GM21576 (cell line): ENCODE results near the gene NHLRC4.

ENCODE experiments used
- ATAC-seq: cut with Tn5 transposase; IDR thresholded peaks from one replicate; pipeline ENCODE4 v1.9.1; 2021; ENCODE audit warnings: mild to moderate bottlenecking, moderate library complexity; ENCODE audit not compliant: unreplicated experiment

NHLRC4 gene

DNA sequence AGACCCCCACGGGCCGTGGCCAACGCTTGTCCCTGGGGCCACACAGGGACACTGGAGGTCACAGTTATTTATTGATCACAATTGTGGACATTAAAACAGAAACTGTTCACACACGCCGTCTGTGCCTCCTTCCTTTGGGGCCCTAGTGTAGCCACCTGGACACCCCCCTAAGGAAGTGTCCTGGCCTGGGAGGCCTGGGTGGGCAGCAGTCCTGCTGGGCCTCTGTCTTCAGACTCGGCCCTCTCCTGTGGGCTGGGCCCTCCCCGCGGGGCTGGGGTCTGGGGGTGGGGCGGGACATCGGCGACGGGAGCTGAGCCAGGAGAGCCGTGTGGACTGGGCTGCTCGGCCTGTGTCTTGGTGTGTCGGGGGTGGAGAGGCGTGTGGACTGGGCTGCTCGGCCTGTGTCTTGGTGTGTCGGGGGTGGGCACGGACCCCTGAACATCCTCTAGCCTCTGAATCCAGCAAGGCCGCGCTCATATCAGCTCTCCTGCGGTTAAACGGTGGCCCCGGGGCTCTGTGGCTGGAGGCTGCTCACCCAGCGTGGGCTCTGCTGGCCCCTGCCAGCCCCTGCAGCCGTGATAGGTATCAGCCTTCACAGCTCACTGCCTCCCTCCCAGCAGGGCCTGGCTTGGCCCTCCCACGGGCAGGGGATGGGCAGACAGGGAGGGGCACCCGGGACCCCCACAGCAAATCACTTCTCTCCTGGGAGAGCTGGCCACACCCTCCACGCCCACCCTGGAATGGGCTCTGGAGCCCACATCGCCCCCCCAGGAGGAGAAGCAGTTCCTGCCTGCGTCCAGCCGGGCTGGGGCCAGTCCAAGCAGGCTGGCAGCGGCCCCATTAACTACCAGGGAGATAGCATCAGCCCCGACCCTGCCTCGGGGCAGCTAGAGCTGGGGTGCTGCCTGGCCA, 1.1 kb upstream of the NHLRC4 start:
- no peak for ATAC-seq

DNA sequence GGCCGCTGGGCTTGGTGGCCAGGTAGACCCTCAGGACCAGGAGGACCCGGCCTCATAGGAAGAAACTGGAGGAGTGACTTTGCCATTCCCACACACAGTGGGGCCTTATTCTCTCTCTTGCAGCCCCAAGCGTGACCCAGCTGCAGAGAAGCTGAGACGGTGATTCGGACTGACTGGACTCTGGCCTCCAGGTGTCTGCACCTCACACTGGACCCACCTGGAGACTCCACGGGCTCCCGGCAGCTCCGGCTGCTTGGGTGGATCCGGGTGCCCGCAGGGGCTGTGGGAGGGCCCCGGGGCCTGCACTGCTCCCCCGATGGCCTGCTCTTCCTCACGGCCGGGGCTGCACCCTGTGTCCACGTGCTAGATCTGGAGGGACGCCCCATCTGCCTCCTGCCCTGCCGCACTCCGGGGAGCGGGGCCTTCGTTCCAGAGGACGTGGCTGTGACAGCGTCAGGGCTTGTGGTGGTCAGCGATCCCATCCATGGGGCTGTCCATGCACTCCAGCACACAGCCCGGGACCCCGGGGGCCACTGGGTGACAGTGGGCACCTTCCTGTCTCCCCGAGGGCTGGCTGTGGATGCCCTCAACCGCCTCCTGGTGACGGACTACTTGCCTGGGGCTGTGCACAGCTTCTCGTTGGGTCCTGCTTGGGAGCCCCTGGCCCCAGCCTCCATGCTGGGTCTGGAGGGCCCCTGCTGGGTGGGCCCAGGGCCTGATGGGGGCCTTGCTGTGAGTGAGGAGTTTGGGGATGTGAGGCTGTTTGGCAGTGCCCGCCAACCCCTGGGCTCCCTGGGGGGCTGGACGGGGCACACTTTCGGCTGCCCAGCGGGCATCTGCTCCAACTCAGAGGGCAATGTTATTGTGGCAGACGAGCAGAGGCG, 810 bp downstream of the NHLRC4 start:
- ATAC-seq, result no peak

DNA sequence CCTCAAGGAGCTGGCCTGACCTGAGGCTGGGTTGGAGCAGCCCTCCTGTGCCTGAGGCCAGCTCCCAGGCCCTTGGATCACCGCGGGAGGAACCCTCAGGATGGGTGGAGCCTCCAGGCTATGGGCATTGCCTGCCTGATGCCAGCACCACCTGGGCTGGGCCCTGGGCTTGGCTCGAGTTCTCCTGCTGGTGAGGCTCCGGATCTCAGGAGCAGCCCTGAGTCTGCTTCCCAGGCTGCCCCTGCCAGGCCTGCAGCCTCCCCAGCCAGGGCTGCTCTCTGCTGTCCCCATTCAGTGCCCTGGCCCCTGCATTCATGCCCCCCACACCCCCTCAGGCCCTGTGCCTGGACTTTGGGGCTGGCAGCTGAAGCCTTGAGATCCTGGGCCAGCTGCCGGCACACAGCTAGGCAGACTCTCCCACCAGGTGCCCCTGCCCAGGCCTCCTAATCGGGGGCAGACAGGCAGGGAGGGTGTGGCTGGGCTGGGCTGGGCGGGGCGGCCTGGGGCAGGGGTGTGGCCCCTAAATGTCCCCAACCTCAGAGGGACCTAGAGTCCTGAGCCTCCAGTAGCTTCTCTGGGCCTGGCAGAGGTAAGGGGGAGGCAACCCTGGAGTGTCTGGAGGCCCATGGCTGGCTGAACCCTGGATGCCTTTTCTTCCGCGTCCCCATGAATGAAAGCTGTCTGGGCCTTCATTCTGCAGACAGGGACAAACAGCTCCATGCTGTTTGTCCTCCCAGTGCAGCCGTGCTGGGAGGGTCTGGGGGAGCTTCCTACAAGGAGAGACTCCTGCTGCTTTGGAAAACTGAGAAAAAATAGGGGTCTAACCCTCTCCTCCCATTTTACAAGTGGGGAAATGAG, 1.8 kb downstream of the NHLRC4 start:
- ATAC-seq, result no peak

DNA sequence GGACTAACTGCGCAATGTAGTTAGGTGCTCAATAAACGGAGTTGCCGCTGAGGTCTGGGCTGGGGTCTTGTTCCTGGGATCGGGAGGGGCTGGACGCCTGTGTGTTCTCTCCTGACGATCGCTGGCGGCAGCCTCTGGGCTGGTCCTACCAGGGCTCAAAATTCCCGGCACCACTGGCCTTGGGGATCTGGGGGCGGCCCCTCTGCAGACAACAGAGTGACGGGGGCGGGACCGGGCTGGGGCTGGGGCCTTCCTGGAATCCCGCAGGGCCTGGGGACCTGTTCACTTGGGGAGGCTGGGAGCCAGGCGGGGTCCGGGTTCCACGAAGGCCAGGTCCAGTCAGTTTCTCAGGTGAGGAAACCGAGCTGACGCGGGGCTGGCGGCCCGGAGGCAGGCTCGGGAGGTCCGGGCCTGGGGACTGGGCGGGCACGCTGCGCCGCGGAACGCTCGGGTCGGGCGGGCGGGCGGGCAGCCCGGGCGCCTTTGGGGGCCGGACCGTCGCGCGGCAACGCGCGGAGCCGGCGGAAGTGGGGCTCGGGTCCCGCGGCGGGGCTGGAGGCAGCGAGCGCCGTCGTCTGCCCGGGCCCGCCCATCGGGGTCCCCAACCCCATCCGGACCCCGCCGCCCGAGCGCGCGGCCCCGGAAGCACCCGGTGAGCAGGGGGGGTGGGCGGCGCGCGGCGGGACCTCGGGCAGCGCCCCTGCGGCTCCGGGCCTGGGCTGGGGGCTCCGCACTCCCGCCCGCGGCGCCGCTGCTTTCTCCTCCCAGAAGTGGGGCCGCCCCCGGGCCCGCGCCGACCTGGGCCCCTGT, 2.8 kb downstream of the NHLRC4 start, which contains the start of gene PIGQ:
PIGQ (plus strand) TSS at position 524 of the 810 bp plus-strand sequence. CDS start 4,107 bp downstream, outside the sequence.
- ATAC-seq, result no peak

DNA sequence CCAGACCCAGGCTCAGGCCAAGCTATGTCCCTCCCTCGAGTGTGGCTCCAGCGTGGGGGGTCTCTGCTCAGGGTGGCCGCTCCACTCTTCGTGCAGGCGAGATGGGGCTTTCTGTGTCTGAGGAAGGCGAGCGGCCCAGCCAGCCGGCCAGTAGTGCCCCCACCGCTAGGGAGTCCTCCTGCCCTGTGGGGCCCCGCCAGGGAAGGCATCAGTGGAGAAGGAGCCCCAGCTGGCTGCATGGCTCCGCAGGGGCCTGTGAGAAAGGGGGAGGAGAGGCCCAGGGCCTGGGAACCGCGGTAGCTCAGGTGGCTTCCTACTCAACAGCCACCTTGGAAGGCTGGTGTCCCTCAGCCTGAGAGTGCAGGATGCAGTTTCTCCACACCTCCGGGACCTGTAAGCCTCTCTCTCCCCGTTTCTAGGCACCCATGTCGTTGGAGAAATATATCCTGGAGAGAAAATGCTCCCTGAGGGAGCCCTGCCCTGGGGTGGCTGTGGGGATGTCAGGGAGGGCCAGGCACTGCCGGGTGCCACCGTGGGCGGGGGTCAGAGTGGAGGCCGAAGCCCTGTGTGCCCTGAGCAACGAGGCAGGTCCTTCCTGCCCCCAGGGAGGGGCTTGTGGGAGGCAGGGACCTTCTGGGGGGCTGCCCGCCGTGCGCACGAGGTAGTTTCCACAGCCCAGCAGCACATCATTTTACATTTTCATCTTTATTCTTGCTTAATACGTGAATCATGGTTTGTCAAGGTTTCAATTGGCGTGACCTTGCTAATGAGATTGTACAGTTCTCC, 6.3 kb downstream of the NHLRC4 start:
- no peak for ATAC-seq

DNA sequence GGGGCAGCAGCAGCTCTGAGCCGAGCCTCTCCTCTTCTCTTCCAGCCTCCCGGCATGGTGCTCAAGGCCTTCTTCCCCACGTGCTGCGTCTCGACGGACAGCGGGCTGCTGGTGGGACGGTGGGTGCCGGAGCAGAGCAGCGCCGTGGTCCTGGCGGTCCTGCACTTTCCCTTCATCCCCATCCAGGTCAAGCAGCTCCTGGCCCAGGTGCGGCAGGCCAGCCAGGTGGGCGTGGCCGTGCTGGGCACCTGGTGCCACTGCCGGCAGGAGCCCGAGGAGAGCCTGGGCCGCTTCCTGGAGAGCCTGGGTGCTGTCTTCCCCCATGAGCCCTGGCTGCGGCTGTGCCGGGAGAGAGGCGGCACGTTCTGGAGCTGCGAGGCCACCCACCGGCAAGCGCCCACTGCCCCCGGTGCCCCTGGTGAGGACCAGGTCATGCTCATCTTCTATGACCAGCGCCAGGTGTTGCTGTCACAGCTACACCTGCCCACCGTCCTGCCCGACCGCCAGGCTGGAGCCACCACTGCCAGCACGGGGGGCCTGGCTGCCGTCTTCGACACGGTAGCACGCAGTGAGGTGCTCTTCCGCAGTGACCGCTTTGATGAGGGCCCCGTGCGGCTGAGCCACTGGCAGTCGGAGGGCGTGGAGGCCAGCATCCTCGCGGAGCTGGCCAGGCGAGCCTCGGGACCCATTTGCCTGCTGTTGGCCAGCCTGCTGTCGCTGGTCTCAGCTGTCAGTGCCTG, 7.4 kb downstream of the NHLRC4 start:
- no peak for ATAC-seq

DNA sequence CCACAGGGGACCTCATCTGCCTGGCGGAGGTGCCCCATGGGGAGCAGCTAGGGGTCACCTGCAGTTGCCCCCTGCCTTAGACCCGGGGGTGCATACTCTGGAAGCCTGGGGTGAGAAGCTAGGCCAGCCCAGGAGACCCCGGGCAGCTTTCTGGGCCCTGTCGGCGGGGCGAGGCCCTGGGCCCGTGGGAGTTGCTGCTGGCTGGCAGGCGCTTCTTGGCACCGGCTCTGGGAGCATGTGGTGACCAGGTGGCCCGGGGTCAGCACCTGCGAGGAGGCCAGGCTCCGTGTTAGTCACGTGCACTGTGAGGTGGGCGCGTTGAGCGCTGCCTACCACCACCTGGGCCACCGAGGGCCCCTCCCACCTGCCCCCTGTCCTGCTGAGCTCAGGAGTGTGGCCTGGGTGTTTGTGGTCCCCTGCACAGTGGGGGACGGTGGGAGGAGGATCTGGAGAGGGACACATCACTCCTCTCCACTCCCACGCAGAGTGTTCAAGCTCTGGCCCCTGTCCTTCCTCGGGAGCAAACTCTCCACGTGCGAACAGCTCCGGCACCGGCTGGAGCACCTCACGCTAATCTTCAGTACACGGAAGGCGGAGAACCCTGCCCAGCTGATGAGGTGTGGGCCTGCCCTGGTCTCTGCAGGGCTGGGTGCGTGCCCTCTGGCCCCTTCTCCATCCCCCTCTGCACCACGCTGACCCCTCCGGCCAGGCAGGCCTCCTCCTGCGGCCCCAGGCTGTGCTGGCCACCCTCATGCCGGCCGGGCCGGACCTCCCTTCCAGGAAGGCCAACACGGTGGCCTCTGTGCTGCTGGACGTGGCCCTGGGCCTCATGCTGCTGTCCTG, 8.8 kb downstream of the NHLRC4 start:
- ATAC-seq, result no peak

DNA sequence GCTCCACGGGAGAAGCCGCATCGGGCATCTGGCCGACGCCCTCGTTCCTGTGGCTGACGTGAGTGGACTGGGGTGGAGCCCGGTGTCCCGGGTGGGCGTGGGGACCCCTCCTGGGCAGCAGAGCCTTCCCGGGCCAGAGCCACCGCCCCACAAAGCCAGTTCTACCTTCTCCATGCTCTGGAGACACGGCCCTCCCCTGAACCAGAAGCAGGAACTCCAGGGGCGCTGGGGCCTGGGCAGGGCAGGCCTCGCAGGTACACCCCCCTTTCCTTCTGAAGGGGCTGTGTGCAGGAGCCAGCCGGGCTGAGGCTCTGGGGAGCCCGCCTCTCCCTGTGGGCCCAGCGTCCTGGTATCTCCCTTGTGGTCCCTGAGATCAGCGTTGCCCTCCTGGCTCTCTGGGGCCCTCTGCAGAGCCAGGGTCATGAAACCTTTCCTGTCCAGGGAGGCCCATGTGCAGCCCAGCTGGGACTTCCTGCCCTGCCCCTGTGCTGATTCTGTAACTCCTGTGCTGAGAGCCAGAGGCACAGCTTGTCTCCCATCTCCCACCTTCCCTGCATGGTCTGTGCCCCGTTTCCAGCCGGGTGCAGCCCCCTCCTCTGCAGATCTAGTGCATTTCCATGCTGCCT, 9.5 kb downstream of the NHLRC4 start:
- no peak for ATAC-seq

DNA sequence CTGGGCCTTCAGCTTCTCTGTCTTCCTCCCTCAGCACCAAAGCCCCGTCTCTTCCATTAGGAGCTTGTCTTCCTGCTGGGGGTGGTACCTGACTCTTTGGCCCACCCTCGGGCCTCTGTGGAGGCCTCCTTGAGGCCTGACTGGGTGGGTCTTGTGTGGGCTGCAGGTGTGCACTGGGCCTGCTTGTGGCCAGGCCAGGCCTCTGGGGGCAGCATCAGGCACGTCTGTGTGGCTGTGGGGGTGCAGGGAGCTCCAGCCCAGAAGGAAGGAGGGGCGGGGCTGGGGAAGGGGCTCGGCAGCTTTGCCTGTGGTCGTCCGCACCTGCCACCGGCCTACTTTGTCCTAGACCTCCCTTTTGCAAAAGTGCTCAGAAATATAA, 10.0 kb downstream of the NHLRC4 start:
- no peak for ATAC-seq

DNA sequence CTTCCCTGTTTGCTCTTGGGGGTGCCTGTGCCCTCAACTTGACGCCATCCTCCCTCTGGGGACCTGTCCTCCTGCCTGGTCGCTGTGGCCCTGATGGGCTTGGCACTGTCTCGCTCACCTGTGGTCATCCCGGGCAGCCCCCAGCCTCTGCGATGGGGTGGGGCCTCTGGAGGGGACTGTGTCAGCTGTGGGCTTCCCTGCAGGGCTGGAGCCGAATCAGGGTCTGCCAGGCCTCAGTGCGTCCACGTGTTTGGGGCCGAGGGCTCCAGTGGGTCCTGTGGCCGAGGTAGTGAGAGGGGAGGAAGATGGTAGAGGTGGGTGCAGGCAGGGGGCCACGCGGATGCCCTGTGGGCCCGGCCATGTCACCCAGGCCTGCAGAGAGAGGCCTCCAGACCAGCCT, 11.0 kb downstream of the NHLRC4 start:
- ATAC-seq, result no peak

DNA sequence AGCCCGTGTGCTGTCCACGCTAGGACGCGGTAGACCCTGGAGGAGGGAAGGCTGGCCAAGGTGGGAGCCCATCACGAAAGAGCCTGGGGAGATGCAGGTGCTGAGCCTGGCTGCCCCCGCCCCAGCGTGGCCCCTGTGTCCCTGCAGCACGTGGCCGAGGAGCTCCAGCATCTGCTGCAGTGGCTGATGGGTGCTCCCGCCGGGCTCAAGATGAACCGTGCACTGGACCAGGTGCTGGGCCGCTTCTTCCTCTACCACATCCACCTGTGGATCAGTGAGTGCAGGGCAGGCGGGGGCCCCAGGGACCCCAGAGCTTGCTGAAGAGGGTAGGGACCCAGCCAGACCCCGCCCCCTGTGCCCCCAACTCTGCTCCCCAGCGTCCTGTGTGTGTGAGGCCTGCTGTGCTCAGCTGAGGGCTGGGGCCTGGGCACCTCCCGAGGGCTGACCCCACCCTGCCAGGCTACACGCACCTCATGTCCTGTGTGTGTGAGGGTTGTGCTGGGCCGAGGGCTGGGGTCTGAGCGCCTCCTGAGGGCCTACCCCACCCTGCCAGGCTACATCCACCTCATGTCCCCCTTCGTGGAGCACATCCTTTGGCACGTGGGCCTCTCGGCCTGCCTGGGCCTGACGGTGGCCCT, 11.5 kb downstream of the NHLRC4 start:
- ATAC-seq, result no peak

DNA sequence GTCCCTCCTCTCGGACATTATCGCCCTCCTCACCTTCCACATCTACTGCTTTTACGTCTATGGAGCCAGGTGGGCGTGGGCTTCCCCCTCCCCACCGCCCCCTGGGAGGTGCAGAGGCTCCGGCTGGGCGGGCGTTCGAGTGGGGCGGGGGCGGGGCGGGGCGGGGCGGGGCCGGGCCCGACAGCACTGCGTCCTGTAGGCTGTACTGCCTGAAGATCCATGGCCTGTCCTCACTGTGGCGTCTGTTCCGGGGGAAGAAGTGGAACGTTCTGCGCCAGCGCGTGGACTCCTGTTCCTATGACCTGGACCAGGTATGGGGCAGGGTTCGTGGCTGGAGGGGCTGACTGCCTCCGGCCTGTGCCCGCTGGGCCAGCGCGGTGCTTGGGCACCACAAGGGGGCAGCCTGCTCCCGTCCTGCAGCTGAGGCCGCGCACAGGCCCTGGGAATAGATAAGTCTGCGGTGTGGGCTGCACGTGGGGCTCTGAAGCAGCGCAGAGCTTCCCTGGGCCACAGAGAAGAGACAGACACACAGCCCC, 12.1 kb downstream of the NHLRC4 start:
- no peak for ATAC-seq

DNA sequence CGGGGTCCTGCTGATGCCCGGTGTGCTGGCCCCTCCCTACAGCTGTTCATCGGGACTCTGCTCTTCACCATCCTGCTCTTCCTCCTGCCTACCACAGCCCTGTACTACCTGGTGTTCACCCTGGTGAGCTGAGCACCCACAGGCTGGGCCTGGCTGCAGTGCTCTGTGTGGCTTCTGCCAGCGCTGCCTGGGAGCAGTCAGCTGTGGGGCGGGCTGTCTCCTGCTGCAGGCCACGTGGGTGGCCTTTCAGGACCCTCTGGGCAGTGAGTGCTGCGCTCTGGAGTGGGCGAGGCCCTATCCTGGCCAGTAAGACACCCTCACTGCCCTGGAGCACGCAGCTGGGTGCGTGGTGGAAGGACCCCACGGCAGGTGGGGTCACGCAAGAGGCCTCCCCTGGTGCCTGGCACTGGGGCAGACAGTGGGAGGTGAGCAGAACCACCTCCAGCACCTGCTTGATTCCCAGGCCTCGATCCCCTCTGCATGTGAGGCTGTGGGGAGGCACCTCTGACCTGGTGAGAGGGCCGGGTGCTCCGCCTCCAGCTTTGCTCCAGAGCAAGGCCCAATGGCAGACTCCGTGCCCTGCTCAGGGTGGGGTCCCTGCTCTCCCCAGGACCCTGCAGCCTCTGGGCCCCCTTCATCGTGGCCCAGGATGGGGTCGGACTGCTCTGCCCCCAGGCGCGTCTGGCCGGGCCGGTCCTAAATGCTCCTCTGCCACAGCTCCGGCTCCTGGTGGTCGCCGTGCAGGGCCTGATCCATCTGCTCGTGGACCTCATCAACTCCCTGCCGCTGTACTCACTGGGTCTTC, 13.5 kb downstream of the NHLRC4 start:
- no peak for ATAC-seq

DNA sequence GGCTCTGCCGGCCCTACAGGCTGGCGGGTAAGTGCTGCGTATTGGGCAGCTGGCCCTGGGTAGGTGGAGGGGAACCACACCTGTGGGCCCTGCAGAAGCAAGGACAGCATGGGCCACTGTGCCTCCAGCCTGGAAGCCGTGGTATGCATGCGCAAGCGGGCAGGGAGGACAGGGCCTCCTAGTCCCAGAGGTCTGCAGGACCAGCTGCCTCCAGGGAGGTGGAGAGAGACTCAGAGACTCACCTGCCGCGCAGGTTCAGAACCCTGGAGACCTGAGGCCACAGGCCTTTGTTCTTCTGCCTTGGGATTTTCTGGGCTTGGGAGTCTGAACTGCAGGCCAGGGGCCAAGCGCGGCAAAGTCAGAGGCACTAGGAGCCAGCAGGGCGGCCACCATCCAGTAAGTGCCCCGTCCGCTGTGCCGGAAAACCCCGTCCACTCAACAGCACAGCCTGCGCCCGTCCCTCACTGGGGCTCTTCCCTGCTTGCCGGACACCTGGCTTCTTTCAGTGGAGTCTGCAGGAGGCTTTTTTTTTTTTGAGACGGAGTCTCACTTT, 14.2 kb downstream of the NHLRC4 start:
- no peak for ATAC-seq

DNA sequence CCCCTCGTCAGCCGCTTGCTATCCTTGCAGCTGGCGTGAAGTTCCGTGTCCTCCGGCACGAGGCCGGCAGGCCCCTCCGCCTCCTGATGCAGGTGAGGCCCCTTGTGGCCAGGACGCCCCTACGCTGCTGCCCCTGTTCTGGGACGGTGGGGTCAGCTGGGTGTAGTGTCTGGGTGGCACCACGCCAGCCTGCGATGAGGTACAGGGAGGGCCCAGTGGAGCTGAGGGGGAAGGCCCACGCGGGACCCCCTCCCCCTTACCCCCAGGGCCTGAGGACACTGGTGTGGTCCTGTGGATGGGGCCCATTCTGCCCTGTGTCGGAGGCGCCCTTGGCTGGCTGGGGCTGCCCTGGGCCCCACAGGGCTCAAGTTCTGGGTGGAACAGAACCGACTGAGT, 15.4 kb downstream of the NHLRC4 start:
- ATAC-seq, result no peak
